ENCODE measurements around the gene ALDH3A1. TPM values are rescaled to one million over a fixed set of nuclear protein-coding genes. Genes with fewer than 3 reads are reported as not detected.
A peak's percentile ranks its signal among the peaks of the same experiment; 100 is the strongest.

Gene ALDH3A1
- total RNA-seq, 1 donor from 2014 or later: 0.84 TPM

DNA sequence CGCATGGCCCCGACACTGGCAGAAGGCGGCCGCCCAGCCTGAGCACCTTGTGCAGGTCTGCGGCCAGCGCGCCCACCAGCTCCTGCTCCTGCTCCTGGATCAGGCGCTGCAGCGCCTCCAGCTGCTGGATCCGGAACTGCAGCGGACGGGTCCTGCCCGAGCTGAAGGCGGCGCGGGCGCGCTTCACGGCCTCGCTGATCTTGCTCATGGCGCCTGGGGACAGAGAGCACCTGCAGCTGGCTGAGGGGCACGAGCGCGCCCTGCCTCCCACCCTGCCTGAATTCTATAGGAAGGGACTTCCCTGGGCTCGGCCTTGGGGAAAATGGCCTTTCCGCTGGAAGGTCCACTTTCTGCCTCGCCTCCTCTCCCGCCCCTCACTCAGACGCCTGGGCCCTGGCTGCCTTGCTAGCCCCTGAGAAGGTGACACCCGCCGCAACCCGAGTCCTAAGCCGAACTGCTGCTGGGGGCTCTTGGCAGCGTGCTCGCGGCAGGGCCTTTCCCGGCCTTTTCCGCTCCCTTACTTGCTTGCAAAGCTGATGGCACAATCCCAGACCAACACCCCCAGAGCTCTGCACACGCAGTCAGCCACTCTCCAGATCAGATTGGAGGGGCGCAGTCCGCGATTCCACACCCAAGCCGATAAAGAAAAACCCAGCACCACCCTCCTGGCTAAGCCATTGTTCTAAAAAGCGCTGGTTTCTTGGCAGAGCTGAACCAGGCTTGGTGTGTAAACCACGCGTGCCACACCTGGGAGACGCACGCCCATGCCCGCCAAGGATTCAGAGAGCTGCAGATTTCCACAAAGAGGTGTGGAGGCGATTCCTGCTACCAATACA, 3.0 kb downstream of the ALDH3A1 start:
- DNase-seq (ENCODE audit: low read depth): peak; percentile 54
- TF ChIP-seq, protein P1, sequence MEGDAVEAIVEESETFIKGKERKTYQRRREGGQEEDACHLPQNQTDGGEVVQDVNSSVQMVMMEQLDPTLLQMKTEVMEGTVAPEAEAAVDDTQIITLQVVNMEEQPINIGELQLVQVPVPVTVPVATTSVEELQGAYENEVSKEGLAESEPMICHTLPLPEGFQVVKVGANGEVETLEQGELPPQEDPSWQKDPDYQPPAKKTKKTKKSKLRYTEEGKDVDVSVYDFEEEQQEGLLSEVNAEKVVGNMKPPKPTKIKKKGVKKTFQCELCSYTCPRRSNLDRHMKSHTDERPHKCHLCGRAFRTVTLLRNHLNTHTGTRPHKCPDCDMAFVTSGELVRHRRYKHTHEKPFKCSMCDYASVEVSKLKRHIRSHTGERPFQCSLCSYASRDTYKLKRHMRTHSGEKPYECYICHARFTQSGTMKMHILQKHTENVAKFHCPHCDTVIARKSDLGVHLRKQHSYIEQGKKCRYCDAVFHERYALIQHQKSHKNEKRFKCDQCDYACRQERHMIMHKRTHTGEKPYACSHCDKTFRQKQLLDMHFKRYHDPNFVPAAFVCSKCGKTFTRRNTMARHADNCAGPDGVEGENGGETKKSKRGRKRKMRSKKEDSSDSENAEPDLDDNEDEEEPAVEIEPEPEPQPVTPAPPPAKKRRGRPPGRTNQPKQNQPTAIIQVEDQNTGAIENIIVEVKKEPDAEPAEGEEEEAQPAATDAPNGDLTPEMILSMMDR (IDR thresholded peaks at IDR 0.05; ENCODE audit: insufficient read depth, low read length, poor library complexity, severe bottlenecking): peak; percentile 98
- Histone ChIP-seq H3K4me3 (ENCODE audit: low read depth, low read length) (peak overlapping the region; percentile 32), H3K27me3 (ENCODE audit: control insufficient read depth, insufficient read depth, low read length) (peaks cover 17% of the 10 kb centered on the region), H3K36me3 (ENCODE audit: control insufficient read depth, insufficient read depth, low read length) (no peaks in the 10 kb centered on the region)

DNA sequence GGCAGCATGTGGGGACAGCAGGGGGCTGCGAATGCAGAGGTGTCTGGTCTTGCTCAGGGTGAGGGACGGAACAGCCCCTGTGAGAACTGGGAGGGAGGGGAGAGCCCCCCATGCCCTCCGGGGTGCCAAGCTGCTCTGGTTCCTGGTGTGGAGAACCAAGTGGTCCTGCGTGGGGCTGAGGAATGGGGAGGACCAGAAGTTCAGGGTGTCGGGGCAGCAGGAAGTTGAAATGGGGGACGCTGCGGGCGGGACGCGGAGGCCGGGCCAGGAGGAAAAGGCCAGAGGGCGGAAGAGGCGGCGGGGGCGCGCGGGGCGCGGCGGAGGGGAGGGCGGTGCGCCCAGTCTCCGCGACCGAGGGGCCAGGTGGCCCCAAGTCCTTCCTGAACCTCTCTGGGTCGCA, 3.6 kb downstream of the ALDH3A1 start:
- peak overlapping the region; percentile 32 for H3K4me3 ChIP-seq (ENCODE audit: low read depth, low read length)
- peaks cover 17% of the 10 kb centered on the region for H3K27me3 ChIP-seq (ENCODE audit: control insufficient read depth, insufficient read depth, low read length)
- TF ChIP-seq, protein P1 (IDR thresholded peaks at IDR 0.05; ENCODE audit: insufficient read depth, low read length, poor library complexity, severe bottlenecking): no peak
- no peak for DNase-seq (ENCODE audit: low read depth)
- H3K36me3 ChIP-seq (ENCODE audit: control insufficient read depth, insufficient read depth, low read length): no peaks in the 10 kb centered on the region

DNA sequence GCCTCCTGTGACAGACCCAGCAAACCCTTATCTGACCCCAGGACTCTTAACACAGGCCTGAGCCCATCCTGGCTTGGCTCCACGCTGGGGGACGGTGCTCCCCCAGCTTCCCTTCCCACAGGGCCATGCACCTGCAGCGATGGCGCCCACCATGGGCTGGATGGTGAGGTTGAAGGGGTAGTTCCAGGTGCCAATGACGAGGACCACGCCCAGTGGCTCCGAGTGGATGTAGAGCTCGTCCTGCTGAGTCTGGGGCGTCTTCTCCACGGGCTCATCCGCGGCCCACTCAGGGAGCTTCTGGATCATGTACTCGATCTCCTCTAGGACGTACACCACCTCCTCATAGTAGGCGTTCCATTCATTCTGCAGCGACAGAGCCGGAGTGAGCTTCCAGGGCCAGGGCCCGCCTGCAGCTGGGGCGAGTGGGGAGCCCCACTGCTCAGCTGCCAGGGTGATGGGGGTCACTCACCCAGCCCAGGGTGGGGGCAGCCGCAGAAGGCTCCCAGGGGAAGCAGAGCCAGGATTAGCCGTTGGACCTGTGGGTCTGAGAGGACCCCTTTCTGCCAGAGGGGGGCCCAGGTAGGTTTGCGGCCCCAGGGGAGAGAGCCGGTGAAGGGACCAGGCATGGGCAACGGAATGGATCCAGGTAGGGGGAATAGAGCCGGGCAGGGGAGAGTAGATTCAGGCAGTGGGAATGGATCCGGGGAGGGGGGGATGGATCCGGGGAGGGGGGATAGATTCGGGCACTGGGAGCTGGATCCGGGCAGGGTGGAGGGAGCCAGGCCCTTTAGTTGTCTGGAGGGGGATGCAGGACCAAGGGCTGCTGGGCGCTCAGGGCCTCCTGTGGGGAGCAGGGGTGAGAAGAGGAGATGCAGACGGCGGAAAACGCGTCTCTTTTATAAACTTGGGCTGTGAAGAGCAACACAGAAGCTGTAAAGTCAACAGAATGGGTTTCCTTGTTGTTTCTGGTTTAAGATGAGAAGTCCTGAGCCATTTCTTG, 4.7 kb downstream of the ALDH3A1 start:
- no peaks in the 10 kb centered on the region for H3K36me3 ChIP-seq (ENCODE audit: control insufficient read depth, insufficient read depth, low read length)
- peaks cover 12% of the 10 kb centered on the region for H3K27me3 ChIP-seq (ENCODE audit: control insufficient read depth, insufficient read depth, low read length)
- no peak for DNase-seq (ENCODE audit: low read depth)
- TF ChIP-seq, protein P1 (IDR thresholded peaks at IDR 0.05; ENCODE audit: insufficient read depth, low read length, poor library complexity, severe bottlenecking): no peak
- no peak overlapping the region for H3K4me3 ChIP-seq (ENCODE audit: low read depth, low read length)

DNA sequence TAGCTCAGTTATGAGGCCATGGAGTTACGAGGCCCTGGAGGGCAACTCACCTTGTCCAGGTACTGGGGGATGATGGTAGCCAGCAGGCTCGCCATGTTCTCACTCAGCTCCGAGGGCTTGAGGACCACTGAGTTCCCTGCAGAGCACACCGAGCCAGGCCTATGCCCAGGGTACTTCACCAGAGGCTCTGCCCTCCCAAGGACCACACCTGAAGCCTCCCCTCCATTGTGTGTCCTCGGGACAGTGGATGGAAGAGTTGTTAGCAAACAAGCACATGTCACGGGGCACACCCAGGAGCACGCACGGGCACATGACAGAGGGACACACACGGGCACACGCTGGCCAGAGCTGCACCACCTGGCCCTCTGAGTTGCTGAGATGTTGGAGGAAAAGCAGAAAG, 5.6 kb downstream of the ALDH3A1 start:
- H3K27me3 ChIP-seq (ENCODE audit: control insufficient read depth, insufficient read depth, low read length): peaks cover 7% of the 10 kb centered on the region
- DNase-seq (ENCODE audit: low read depth): no peak
- H3K4me3 ChIP-seq (ENCODE audit: low read depth, low read length): no peak overlapping the region
- TF ChIP-seq, protein P1 (IDR thresholded peaks at IDR 0.05; ENCODE audit: insufficient read depth, low read length, poor library complexity, severe bottlenecking): no peak
- H3K36me3 ChIP-seq (ENCODE audit: control insufficient read depth, insufficient read depth, low read length): no peaks in the 10 kb centered on the region

DNA sequence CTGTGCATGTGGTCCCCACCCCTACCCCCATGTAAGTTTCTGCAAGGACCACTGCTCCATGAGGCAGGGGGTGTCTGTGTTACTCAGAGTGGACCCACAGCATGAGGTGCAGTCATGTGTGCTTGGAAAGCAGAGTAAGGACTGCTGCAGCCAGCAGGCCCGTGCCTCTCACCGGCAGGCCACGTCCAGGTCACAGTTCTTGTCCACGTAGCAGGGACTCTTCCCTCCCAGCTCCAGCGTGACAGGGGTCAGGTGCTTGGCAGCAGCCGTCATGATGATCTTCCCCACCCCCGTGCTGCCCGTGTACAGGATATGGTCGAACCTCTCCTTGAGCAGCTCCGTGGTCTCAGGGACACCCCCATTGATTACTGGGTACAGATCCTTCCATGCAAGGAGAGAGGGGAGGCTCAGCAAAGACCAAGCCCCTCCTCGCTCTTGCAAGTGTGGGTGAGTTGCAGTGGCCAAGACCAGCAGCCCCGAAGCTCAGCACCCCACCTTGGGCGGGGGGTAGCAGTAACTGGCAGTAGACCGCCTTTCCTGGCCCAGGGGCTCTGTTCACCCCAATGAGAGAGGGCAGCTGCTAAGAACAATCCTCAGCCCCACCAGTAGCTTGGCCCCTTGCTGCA, 6.2 kb downstream of the ALDH3A1 start:
- Histone ChIP-seq H3K27me3 (ENCODE audit: control insufficient read depth, insufficient read depth, low read length) (peaks cover 4% of the 10 kb centered on the region), H3K4me3 (ENCODE audit: low read depth, low read length) (no peak overlapping the region), H3K36me3 (ENCODE audit: control insufficient read depth, insufficient read depth, low read length) (no peaks in the 10 kb centered on the region)
- DNase-seq (ENCODE audit: low read depth): no peak
- TF ChIP-seq, protein P1 (IDR thresholded peaks at IDR 0.05; ENCODE audit: insufficient read depth, low read length, poor library complexity, severe bottlenecking): no peak
